Measurements from ENCODE around the gene ATP2B2.

Gene ATP2B2

DNA sequence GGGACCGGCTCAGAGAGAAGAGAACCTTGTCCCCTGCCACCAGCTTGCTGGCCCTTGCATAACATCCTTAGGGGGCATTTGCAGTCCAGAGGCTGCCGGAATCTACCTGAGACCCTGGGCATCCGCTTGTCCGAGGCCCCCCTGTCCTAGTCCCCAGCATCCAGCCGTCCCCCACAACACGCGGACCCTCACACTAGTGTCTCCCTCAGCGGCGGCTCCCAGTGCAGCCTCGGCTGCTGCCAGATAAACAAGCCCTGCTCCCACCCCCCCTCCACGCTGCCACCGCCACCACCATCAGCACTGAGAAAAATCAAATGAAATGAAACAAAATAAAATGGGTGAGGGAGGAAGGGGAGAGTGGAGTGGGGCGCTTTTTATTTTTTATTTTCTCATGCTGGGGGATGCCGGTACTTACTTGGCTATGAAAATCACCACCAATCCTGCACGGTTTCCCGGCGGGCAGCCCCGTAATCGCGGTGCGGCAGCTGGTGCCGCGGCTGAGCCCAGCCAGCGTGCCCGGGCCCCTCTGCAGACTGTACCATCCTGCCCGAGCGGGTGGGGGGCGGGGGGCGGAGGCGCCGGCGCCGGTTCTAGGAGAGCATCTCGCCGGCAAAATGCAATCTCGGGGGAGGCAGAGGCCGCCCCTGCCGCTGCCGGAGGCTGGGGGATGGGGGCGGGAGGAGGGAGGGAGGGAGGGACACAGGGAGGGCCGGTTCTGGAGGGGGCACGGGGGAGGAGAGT lies at the start of gene ATP2B2:
TSS of gene ATP2B2 (minus strand) at position 537 of the 741 bp plus-strand sequence. CDS start 56,043 bp downstream, outside the sequence.
- ATAC-seq (ENCODE audit: low read depth), result no peak; the same call in 2 of the 3 replicates
- Histone ChIP-seq H3K36me3 (ENCODE audit: low read depth) (no peaks in the 10 kb centered on the region), H3K4me3 (ENCODE audit: severe bottlenecking) (no peak within 1 kb of the TSS), H3K9me3 (ENCODE audit: severe bottlenecking) (no peaks in the 10 kb centered on the region), H3K27ac (ENCODE audit: poor library complexity, severe bottlenecking) (no peak within 1 kb of the TSS), H3K27me3 (ENCODE audit: insufficient read depth, poor library complexity, severe bottlenecking) (peaks cover 30% of the 10 kb centered on the region), H3K4me1 (ENCODE audit: insufficient read depth, poor library complexity, severe bottlenecking) (no peaks in the 10 kb centered on the region)
- TF ChIP-seq CTCF (IDR thresholded peaks at IDR 0.05; ENCODE audit: poor library complexity, severe bottlenecking), result no peak
- no peak for DNase-seq (ENCODE audit: low spot score)

DNA sequence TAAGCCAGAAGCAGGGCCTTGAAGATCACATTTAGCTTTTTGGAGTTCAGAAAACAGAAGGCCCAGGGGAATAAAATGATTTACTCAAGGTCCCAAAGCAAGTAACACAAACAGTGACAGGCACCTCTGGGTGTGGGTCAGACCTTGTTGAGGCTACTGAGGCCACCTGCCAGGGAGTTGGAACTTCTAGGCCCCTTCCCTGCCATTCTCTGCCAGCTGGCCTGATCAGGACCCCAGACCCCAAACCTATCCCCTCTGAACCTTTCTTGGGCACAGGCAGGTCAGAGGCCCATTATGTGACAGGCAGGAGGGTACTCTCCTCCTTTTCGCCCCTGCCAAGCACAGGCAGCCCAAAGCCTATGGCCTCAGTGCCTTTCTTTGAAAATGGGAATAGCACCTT lies 49.4 kb upstream of the ATP2B2 start:
- DNase-seq (ENCODE audit: low spot score) (peak; percentile 7), ATAC-seq (ENCODE audit: low read depth) (no peak)
- Histone ChIP-seq H3K36me3 (ENCODE audit: low read depth) (no peaks in the 10 kb centered on the region), H3K4me3 (ENCODE audit: severe bottlenecking) (no peak overlapping the region), H3K4me1 (ENCODE audit: insufficient read depth, poor library complexity, severe bottlenecking) (peaks cover 10% of the 10 kb centered on the region), H3K9me3 (ENCODE audit: severe bottlenecking) (no peaks in the 10 kb centered on the region), H3K27ac (ENCODE audit: poor library complexity, severe bottlenecking) (no peak overlapping the region), H3K27me3 (ENCODE audit: insufficient read depth, poor library complexity, severe bottlenecking) (no peaks in the 10 kb centered on the region)
- TF ChIP-seq CTCF (IDR thresholded peaks at IDR 0.05; ENCODE audit: poor library complexity, severe bottlenecking), result no peak

GRCh38 chr3:10554236-10554611 lies 48.8 kb upstream of the ATP2B2 start:
- no peak overlapping the region for H3K4me3 ChIP-seq (ENCODE audit: severe bottlenecking)
- no peaks in the 10 kb centered on the region for H3K27me3 ChIP-seq (ENCODE audit: insufficient read depth, poor library complexity, severe bottlenecking)
- TF ChIP-seq CTCF (IDR thresholded peaks at IDR 0.05; ENCODE audit: poor library complexity, severe bottlenecking), result no peak
- no peaks in the 10 kb centered on the region for H3K9me3 ChIP-seq (ENCODE audit: severe bottlenecking)
- peaks cover 10% of the 10 kb centered on the region for H3K4me1 ChIP-seq (ENCODE audit: insufficient read depth, poor library complexity, severe bottlenecking)
- no peak overlapping the region for H3K27ac ChIP-seq (ENCODE audit: poor library complexity, severe bottlenecking)
- no peaks in the 10 kb centered on the region for H3K36me3 ChIP-seq (ENCODE audit: low read depth)
- no peak for ATAC-seq (ENCODE audit: low read depth)
- peak; percentile 6 for DNase-seq (ENCODE audit: low spot score)

DNA sequence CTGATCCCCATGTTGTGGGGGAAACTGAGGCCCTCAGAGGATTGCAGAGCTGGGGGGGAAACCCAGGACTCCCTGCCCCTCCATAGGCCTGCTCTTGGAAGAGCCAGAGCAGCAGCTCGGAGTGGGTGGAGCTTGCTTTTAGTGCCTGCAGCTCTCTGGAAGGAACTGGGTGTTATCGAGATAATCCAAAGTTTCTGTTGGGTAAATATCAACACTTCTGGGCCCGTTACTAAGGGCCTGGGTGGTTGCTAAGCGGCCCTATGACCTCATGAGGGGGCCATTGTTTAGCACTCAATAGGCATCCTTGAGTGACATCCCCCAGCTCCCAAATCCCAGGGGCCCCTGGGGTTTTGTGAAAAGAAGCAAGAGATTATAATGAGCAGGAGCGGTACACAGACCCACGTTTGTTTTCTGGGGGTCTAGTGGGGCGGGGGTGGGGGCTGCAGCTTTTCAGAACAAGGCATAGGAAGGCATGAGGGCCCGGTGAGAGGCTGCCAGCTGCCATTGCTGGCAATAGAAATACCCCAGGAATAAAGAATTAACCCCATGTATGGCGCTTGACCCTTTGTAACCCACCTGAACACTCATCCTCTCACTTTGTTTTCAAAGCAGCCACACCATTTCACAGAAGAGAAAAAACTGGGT lies 48.3 kb upstream of the ATP2B2 start:
- DNase-seq (ENCODE audit: low spot score) (peak; percentile 6), ATAC-seq (ENCODE audit: low read depth) (no peak)
- H3K27ac ChIP-seq (ENCODE audit: poor library complexity, severe bottlenecking), result no peak overlapping the region
- H3K4me1 ChIP-seq (ENCODE audit: insufficient read depth, poor library complexity, severe bottlenecking), result peaks cover 10% of the 10 kb centered on the region
- H3K36me3 ChIP-seq (ENCODE audit: low read depth), result no peaks in the 10 kb centered on the region
- no peaks in the 10 kb centered on the region for H3K27me3 ChIP-seq (ENCODE audit: insufficient read depth, poor library complexity, severe bottlenecking)
- no peak overlapping the region for H3K4me3 ChIP-seq (ENCODE audit: severe bottlenecking)
- H3K9me3 ChIP-seq (ENCODE audit: severe bottlenecking), result no peaks in the 10 kb centered on the region
- TF ChIP-seq CTCF (IDR thresholded peaks at IDR 0.05; ENCODE audit: poor library complexity, severe bottlenecking), result no peak

DNA sequence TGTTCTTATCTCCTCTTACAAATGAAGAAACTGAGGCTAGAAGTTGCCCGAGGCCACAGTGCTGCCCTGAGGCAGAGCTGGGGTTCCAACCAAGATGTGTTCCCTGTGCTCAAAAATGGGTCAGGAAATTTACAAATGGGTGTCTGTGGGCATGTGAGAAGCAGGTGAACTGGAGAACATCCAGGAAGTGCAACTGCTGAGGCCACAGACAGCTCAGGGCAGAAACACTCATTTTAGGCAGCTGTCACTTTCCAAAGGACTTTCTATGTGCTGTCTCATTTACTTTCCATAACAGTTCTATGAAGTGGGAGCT lies 47.2 kb upstream of the ATP2B2 start:
- Histone ChIP-seq H3K36me3 (ENCODE audit: low read depth) (no peaks in the 10 kb centered on the region), H3K9me3 (ENCODE audit: severe bottlenecking) (no peaks in the 10 kb centered on the region), H3K4me3 (ENCODE audit: severe bottlenecking) (no peak overlapping the region), H3K27ac (ENCODE audit: poor library complexity, severe bottlenecking) (no peak overlapping the region), H3K4me1 (ENCODE audit: insufficient read depth, poor library complexity, severe bottlenecking) (peaks cover 10% of the 10 kb centered on the region), H3K27me3 (ENCODE audit: insufficient read depth, poor library complexity, severe bottlenecking) (no peaks in the 10 kb centered on the region)
- DNase-seq (ENCODE audit: low spot score) (no peak), ATAC-seq (ENCODE audit: low read depth) (no peak)
- no peak for TF ChIP-seq CTCF (IDR thresholded peaks at IDR 0.05; ENCODE audit: poor library complexity, severe bottlenecking)

Measured in RWPE2 (cell line).